CD14-positive monocyte (primary cell): ENCODE data around the gene APOL3. TPM values are rescaled to one million over a fixed set of nuclear protein-coding genes. Genes with fewer than 3 reads are reported as not detected.
"Not testable (repeated sequence)": the region's sequence is repeated elsewhere in the genome, so short reads cannot be mapped to it uniquely, and the experiment has no call there.

Source experiments
- DNase-seq, 3 donors: peaks; one replicate each; pipeline ENCODE4 v3.0.0-alpha.2; 2011 to 2022
- H2AFZ ChIP-seq: 2 replicates; pipeline ENCODE4 v1.6.0; 2012; ENCODE audit warnings: mild to moderate bottlenecking, low read depth, low read length, inconsistent platforms; ENCODE audit not compliant: insufficient read depth, poor library complexity, severe bottlenecking
- H3K27ac ChIP-seq, 2 donors: 1 replicate in 1 of 2; 2 replicates in 1 of 2; pipeline ENCODE4 v1.5.1; 2012 to 2013; ENCODE audit warnings: low read length in 2 of 2, control low read depth in 1 of 2, inconsistent platforms in 1 of 2, low read depth in 1 of 2, mild to moderate bottlenecking in 1 of 2
- H3K27me3 ChIP-seq, 2 donors: one replicate each; pipeline versions ENCODE4 v1.6.0 to v1.6.1; 2011 to 2013; ENCODE audit warnings: low read length in 2 of 2; ENCODE audit not compliant: control insufficient read depth in 2 of 2, insufficient read depth in 2 of 2
- H3K36me3 ChIP-seq, 2 donors: replicated peaks in 1 of 2; 1 replicate in 1 of 2; 2 replicates in 1 of 2; pipeline versions ENCODE4 v1.5.1 to v1.6.1; 2012 to 2013; ENCODE audit warnings: low read length in 2 of 2, control low read depth in 1 of 2, inconsistent platforms in 1 of 2, mild to moderate bottlenecking in 1 of 2; ENCODE audit not compliant: insufficient read depth in 2 of 2, control insufficient read depth in 1 of 2
- H3K4me1 ChIP-seq, 2 donors: 1 replicate in 1 of 2; 2 replicates in 1 of 2; pipeline versions ENCODE4 v1.5.1 to v1.6.1; 2012 to 2013; ENCODE audit warnings: low read length in 2 of 2, control low read depth in 1 of 2, inconsistent platforms in 1 of 2, mild to moderate bottlenecking in 1 of 2, moderate library complexity in 1 of 2; ENCODE audit not compliant: insufficient read depth in 2 of 2, control insufficient read depth in 1 of 2
- H3K4me2 ChIP-seq: replicated peaks from 2 replicates; pipeline ENCODE3; 2012; ENCODE audit warnings: low read length, moderate library complexity, mild to moderate bottlenecking; ENCODE audit not compliant: poor library complexity, severe bottlenecking; ENCODE audit errors: extremely low read depth
- H3K4me3 ChIP-seq, 3 experiments: fragments of 200-600 bp in 1 of 3; sonication (generic) in 1 of 3; replicated peaks in 1 of 3; 1 replicate in 2 of 3; 2 replicates in 1 of 3; pipeline ENCODE4 v1.5.1; 2011 to 2013; ENCODE audit warnings: low read length in 3 of 3, mild to moderate bottlenecking in 3 of 3, control low read depth in 2 of 3, low read depth in 2 of 3, inconsistent platforms in 1 of 3, moderate library complexity in 1 of 3
- H3K79me2 ChIP-seq: 2 replicates; pipeline ENCODE4 v1.6.0; 2012; ENCODE audit warnings: mild to moderate bottlenecking, control low read depth, inconsistent platforms, low read length, moderate library complexity; ENCODE audit not compliant: insufficient read depth
- H3K9ac ChIP-seq: 2 replicates; pipeline ENCODE4 v1.6.0; 2017; ENCODE audit warnings: low read length, mild to moderate bottlenecking; ENCODE audit not compliant: insufficient read depth, poor library complexity, severe bottlenecking
- H3K9me3 ChIP-seq, 2 donors: replicated peaks in 1 of 2; 1 replicate in 1 of 2; 2 replicates in 1 of 2; pipeline versions ENCODE4 v1.5.1 to v1.6.1; 2012 to 2013; ENCODE audit warnings: low read length in 2 of 2, control low read depth in 1 of 2; ENCODE audit not compliant: control insufficient read depth in 1 of 2, insufficient read depth in 1 of 2
- H4K20me1 ChIP-seq: 2 replicates; pipeline ENCODE4 v1.6.0; 2012; ENCODE audit warnings: mild to moderate bottlenecking, low read length, control low read depth, moderate library complexity; ENCODE audit not compliant: insufficient read depth
- H3K27ac Mint-ChIP-seq, 7 donors: one replicate each; pipeline ENCODE4 v1.8.0; 2020; ENCODE audit warnings: mild to moderate bottlenecking in 7 of 7, mixed read lengths in 7 of 7, moderate library complexity in 6 of 7, inconsistent platforms in 2 of 7
- H3K27me3 Mint-ChIP-seq, 3 donors: one replicate each; pipeline ENCODE4 v1.8.0; 2021 to 2022; ENCODE audit warnings: low read depth in 3 of 3, mild to moderate bottlenecking in 3 of 3, mixed read lengths in 3 of 3, moderate library complexity in 3 of 3, inconsistent platforms in 1 of 3
- H3K36me3 Mint-ChIP-seq, 2 donors: one replicate each; pipeline ENCODE4 v1.8.0; 2020; ENCODE audit warnings: mixed read lengths in 2 of 2, inconsistent platforms in 1 of 2, mild to moderate bottlenecking in 1 of 2
- H3K4me1 Mint-ChIP-seq: one replicate; pipeline ENCODE4 v1.8.0; 2020; ENCODE audit warnings: mild to moderate bottlenecking, mixed read lengths
- H3K4me3 Mint-ChIP-seq, 2 donors: one replicate each; pipeline ENCODE4 v1.8.0; 2020; ENCODE audit warnings: mild to moderate bottlenecking in 2 of 2, mixed read lengths in 2 of 2, moderate library complexity in 1 of 2
- H3K9me3 Mint-ChIP-seq, 7 donors: one replicate each; pipeline ENCODE4 v1.8.0; 2020 to 2022; ENCODE audit warnings: mixed read lengths in 7 of 7, mild to moderate bottlenecking in 6 of 7, moderate library complexity in 6 of 7, inconsistent platforms in 2 of 7
- CTCF ChIP-seq: fragments of 200-600 bp; IDR thresholded peaks from one replicate; pipeline ENCODE4 v1.8.0; 2022; ENCODE audit warnings: antibody characterized with exemption, mild to moderate bottlenecking
- WGBS: methylation state at CpG from one replicate; pipeline ENCODE4 v1.1.5; 2013; ENCODE audit warnings: missing lambda C conversion rate; ENCODE audit not compliant: insufficient coverage; 5-methylcytosine and 5-hydroxymethylcytosine counted together
- intact Hi-C, 2 donors: fragments of 100-400 bp; cut with micrococcal nuclease; formaldehyde crosslinking; loops; one replicate each; pipeline versions ENCODE4 v1.15.0 to v1.15.1; 2023
- polyA plus RNA-seq, 3 donors: library from polyadenylated mRNA; depleted of rRNA in 1 of 3; unstranded in 2 of 3; stranded (reverse) in 1 of 3; fragments of 300-500 nt in 2 of 3; fragments of >200 nt in 1 of 3; fragmentation: Illumina TruSeq in 2 of 3; gene quantifications; 1 replicate in 2 of 3; 2 replicates in 1 of 3; pipeline ENCODE4 v1.2.3, GENCODE V29; 2012 to 2021

Gene APOL3
- polyA plus RNA-seq, 3 donors: 39.9 to 97.0 (median 61.3) TPM

DNA sequence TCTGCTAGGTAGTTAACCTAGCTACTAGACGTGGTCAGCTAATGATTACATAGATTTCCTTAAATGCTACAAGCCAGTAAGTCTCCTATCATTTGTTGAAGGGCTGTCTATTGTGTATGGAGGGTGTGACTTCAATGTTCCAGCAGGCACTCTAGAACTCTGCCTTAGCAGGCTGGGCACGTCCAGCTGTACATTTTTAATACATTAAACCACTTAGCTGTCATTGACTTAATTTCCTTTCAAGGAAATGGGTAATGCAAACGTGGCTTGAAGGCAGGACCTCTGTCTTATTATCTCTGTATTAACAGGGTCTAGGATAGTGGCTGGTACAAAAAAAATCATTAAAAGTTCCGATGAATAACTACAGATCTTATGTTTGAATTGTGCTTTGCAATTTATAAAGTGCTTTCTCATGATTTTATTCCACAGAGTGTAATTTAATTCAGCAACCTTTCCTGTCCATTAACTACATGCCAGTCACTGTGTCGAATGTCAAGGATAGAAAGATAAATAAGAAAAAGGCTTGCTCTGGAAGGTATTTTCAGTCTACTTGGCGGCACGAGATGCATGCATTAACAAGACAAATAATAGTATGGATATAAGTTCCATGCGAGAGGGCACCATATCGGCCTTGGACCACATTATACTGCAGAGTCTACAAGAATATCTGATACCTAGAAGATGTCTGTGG is 60.3 kb downstream of the APOL3 start:
- H2AFZ ChIP-seq: no peak overlapping the region
- no peak overlapping the region for H3K27ac Mint-ChIP-seq
- H3K4me1 Mint-ChIP-seq: no peaks in the 10 kb centered on the region
- no peaks in the 10 kb centered on the region for H3K9me3 ChIP-seq
- WGBS: no CpG with 5 or more reads among the region's 9 CpGs
- TF ChIP-seq CTCF: no peak
- no peaks in the 10 kb centered on the region for H3K4me1 ChIP-seq
- no peaks in the 10 kb centered on the region for H3K36me3 Mint-ChIP-seq
- intact Hi-C loops: no loop called here
- no peak overlapping the region for H3K4me3 ChIP-seq
- H3K79me2 ChIP-seq: no peaks in the 10 kb centered on the region
- H3K4me2 ChIP-seq: no peak overlapping the region
- H3K36me3 ChIP-seq: no peaks in the 10 kb centered on the region
- no peak overlapping the region for H3K4me3 Mint-ChIP-seq
- H3K27me3 ChIP-seq: no peaks in the 10 kb centered on the region
- peaks cover 0 to 11% (median 7%) of the 10 kb centered on the region in 7 donors for H3K9me3 Mint-ChIP-seq
- no peak for DNase-seq
- peaks cover 6 to 25% (median 18%) of the 10 kb centered on the region in 3 donors for H3K27me3 Mint-ChIP-seq
- no peak overlapping the region for H3K9ac ChIP-seq
- H3K27ac ChIP-seq: no peak overlapping the region
- no peaks in the 10 kb centered on the region for H4K20me1 ChIP-seq

GRCh38 chr22:36099561-36099960 is 61.0 kb downstream of the APOL3 start:
- intact Hi-C loops, H3K9ac ChIP-seq, H3K36me3 ChIP-seq, H3K4me1 ChIP-seq, H3K27ac ChIP-seq, H3K27me3 ChIP-seq, H3K79me2 ChIP-seq, H3K4me3 Mint-ChIP-seq, H2AFZ ChIP-seq, H4K20me1 ChIP-seq, H3K4me1 Mint-ChIP-seq, H3K4me3 ChIP-seq, H3K9me3 ChIP-seq, H3K27ac Mint-ChIP-seq, H3K36me3 Mint-ChIP-seq, H3K4me2 ChIP-seq, DNase-seq: not testable (repeated sequence)
- WGBS: 100% methylated on average over 4 of the region's 10 CpGs
- Mint-ChIP-seq H3K9me3 (peaks cover 0 to 11% (median 7%) of the 10 kb centered on the region in 7 donors), H3K27me3 (peaks cover 6 to 27% (median 16%) of the 10 kb centered on the region in 3 donors)
